DMS153 (cell line): ENCODE measurements around the gene SIGLEC8.
"Not testable (repeated sequence)": the region's sequence is repeated elsewhere in the genome, so short reads cannot be mapped to it uniquely, and the experiment has no call there.

Source experiments
- DNase-seq: peaks from one replicate; lab custom pipeline; 2025; lab: John Stamatoyannopoulos, UW

SIGLEC8 gene

GRCh38 chr19:51447510-51447909 is 10.7 kb downstream of the SIGLEC8 start:
- not testable (repeated sequence) for DNase-seq

GRCh38 chr19:51441410-51442390 is 16.6 kb downstream of the SIGLEC8 start:
- no peak for DNase-seq

GRCh38 chr19:51440846-51441409 is 17.3 kb downstream of the SIGLEC8 start:
- DNase-seq, result no peak

GRCh38 chr19:51440052-51440451 is 18.2 kb downstream of the SIGLEC8 start:
- DNase-seq, result no peak

GRCh38 chr19:51439021-51439465 is 19.2 kb downstream of the SIGLEC8 start:
- no peak for DNase-seq

- no peak for DNase-seq
Measured at GRCh38 chr19:51434456-51434855, 23.8 kb downstream of the SIGLEC8 start.

- no peak for DNase-seq
Measured at GRCh38 chr19:51433043-51433442, 25.2 kb downstream of the SIGLEC8 start.

- DNase-seq, result no peak
Measured at GRCh38 chr19:51431124-51431523, 27.1 kb downstream of the SIGLEC8 start.

GRCh38 chr19:51430221-51430620 is 28.0 kb downstream of the SIGLEC8 start:
- DNase-seq, result no peak

- DNase-seq, result no peak
Measured at GRCh38 chr19:51427201-51427600, 31.1 kb downstream of the SIGLEC8 start.

- no peak for DNase-seq
Measured at GRCh38 chr19:51422053-51422448, 36.2 kb downstream of the SIGLEC8 start.

- DNase-seq, result no peak
Measured at GRCh38 chr19:51421229-51422052, 36.8 kb downstream of the SIGLEC8 start.

- DNase-seq, result not testable (repeated sequence)
Measured at GRCh38 chr19:51420511-51420910, 37.7 kb downstream of the SIGLEC8 start.

GRCh38 chr19:51418707-51419106 is 39.5 kb downstream of the SIGLEC8 start:
- no peak for DNase-seq

GRCh38 chr19:51417810-51418157 is 40.5 kb downstream of the SIGLEC8 start:
- DNase-seq, result no peak

GRCh38 chr19:51417107-51417809 is 41.0 kb downstream of the SIGLEC8 start, which contains the start of gene SIGLEC10:
TSS of gene SIGLEC10 (minus strand) at chr19:51417642. CDS start at chr19:51417581, 61 bp downstream.
- DNase-seq, result no peak

- DNase-seq, result not testable (repeated sequence)
Measured at GRCh38 chr19:51416422-51416821, 41.8 kb downstream of the SIGLEC8 start.

GRCh38 chr19:51415187-51415586 is 43.1 kb downstream of the SIGLEC8 start:
- no peak for DNase-seq

- DNase-seq, result no peak
Measured at GRCh38 chr19:51410950-51411748, 47.1 kb downstream of the SIGLEC8 start.

GRCh38 chr19:51407511-51408131 is 50.6 kb downstream of the SIGLEC8 start:
- DNase-seq, result no peak
